Breast epithelium (tissue), 3 donors: Measurements from ENCODE around the gene ABCC11.

Experiments
- CTCF ChIP-seq, 3 donors: fragments of 450-650 bp; IDR thresholded peaks; one replicate each; pipeline ENCODE4 v1.5.1; 2016 to 2017; ENCODE audit warnings: antibody characterized with exemption in 3 of 3, mild to moderate bottlenecking in 3 of 3, moderate library complexity in 3 of 3
- POLR2A ChIP-seq: fragments of 450-650 bp; IDR thresholded peaks from one replicate; pipeline ENCODE4 v1.6.1; 2016; ENCODE audit warnings: antibody characterized with exemption, mild to moderate bottlenecking, moderate library complexity
- POLR2AphosphoS5 ChIP-seq, 3 donors: sonication (generic); formaldehyde crosslinking; IDR thresholded peaks; one replicate each; pipeline ENCODE4 v1.6.1; 2017; ENCODE audit warnings: antibody characterized with exemption in 3 of 3

- TF ChIP-seq POLR2A (no peak), CTCF (IDR thresholded peaks at IDR 0.05) (no peak), POLR2AphosphoS5 (IDR thresholded peaks at IDR 0.05) (no peak)
These were observed 62.7 kb downstream of the ABCC11 start for GRCh38 chr16:48184681-48185080.
